GM19351 (cell line): ENCODE data around the gene P2RX1.
A peak's percentile ranks its signal among the peaks of the same experiment; 100 is the strongest.

Experiments used
- ATAC-seq: cut with Tn5 transposase; IDR thresholded peaks from one replicate; pipeline ENCODE4 v1.9.1; 2021; ENCODE audit warnings: mild to moderate bottlenecking, moderate library complexity; ENCODE audit not compliant: unreplicated experiment

P2RX1 gene

DNA sequence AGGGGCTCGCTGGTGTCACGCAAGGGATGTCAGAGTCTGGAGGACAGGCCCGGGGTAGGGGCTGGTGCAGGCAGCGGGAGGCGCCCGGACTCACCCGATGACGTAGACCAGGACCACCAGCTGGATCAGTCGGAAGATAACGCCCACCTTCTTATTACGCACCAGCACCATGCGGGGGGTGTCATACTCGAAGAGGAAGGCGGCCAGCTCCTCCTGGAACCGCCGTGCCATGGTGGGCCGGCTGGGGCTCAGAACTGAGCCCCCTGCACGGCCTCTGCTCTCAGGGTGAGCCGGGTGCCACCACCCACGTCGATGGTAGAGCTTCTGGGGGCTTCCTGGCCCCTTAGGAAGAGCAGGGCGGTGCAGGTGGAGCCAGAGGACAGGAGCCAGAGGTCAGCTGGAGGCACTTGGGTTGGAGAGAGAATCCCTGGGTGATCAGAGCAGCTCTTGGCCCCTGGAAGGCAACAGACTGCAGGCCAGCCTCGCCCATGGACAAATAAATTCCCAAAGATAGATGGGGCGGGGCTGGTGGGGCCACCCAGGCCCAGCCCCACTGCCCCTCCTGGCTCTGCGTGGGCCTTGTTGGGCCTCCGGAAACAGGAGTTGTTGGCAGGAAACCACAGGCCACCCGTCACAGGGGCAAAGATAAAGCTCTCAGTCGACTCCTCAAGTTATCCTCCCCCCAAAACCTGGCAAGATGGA, at the start of gene P2RX1:
Gene P2RX1, minus strand, starts transcription at position 471 of the 702 bp plus-strand sequence. Its CDS starts 240 bp downstream, at position 231.
- ATAC-seq: no peak

DNA sequence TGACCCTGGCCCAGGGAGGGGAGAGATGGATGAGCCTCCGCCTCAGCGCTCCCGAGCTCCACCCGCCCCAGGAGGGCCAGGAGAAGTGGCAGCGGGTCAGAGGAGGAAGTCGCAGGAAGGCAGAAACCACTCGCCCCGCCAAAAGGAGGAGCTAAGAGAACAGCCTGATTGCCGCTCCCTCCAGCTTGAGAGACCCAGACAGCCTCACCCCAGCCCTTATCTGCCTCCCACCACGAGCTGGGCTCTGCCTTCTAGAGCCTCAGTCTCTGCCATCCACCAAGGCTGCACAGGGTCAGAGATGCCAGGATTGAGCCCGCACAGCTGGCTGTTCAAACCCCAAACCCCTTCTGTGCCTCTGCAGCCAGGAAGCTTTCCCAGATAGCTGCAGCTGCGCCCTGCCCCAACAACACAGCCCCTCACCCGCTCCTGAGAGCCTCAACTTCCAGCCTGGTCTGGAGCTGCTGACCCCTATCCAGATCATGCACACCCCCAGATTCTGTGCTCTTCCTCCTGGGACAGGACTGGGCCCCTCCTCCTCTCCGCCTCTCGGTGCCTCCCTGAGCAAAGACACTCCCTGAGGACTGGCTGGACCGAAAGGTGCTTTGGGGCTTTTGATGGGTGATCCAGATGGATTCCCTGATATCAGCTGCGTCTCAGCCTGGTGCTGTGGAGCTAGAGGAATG, 49.0 kb upstream of the P2RX1 start:
- peak; percentile 42 for ATAC-seq

DNA sequence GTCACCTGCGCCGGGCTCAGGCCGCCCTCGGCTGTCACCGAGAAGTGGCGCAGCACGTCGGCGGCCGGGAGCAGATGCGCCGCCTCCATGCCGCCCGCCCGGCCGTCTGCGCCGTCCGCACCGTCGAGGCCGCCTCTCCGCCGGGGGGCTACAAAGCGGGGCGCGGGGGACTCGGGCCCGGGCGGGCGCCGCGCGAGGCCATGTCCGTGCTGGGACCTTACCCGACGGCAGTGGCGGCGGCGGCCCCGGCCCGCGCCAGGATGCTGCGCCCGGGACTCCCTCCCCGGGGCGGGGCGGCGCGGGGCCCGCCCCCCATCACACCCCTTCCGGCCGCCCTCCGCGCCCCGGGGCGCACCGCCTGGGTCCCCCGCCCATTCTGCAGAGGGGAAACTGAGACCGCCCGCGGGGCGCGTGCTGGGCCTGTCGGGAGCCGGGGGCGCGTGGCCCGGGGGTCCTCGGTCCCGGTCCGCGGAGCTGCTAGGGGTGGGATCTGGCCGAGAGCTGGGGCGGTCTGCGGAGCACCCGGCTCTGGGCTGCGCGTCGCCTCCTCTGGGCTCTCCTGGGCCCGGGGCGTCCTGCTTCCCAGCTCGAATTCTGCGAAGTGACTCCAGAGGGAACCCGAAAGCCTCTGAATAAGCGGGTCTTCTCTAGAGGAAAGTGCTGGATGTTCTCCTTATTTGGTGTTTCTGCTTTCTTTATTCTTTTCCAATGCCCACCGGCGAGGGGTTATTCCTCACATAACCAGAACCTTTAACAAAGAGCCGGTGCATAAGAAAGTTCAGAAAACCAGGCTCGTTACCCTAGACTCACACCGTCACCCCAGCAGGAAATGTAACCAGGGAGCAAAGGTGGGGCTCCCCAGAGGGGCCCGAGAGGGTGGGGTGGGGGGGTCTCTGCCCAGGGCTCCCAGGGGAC, 48.2 kb upstream of the P2RX1 start, which contains the start of gene ATP2A3:
Gene ATP2A3, minus strand, starts transcription at position 235 of the 915 bp plus-strand sequence. Its CDS starts 146 bp downstream, at position 89.
- ATAC-seq: peak; percentile 53

DNA sequence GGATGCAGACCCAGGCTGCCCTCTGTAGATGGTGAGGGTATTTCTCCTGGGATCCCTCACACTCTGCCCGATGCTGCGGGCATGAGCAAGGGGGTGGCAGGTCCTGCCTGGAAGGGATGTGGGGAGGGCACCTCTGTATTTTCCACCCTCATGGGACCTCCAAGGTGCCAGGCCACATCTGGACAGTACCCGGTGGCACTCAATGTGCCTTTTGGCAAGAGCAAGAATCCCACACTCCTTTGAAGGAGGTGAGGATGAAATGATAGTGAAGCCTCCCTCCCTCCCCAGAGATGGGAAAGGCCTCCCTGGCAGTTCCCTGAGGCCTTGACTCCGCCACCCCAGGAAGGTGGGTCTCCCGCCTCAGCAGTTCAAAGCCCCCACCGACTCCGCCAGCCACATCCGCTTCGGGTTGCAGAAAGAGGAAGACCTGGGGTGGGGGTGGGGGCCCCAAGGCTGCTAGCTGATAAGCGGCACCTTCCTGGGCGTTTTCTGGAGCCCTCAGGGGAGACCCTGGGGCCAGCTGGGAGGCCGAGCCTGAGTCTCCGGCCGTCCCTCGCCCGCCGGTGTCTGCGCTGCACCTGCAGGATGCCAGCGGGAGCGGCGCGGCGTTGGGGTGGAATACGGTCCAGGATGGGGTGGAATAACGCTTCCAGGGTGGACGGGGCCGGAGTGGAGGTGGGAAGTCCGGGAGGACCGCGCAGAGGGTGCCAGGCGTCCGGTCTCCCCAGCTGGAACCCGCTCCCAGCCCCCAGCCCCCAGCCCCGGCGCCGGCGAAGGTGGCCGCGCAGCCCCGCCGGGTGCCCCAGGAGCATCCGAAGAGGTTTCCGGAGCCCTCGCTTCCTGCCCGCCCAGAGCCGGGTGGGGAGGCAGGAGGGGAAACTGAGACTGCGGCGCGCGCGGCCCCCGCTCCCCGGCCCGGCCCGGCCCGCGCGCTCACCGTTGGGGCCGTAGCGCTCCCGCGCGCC, 47.3 kb upstream of the P2RX1 start:
- peak; percentile 12 for ATAC-seq

DNA sequence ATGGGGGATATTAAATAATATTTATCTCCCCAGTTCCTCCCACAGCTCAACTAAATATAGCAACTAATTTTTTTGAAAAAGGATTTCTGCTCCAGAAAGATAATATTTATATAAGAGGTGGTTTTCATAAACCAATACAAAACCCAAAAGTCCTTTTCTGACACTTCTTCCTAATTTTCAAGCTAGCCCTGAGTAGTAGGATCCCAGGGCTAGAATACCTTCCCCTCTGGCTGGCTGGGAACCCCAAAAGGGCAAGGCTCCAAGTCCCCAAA, 46.6 kb upstream of the P2RX1 start:
- no peak for ATAC-seq

DNA sequence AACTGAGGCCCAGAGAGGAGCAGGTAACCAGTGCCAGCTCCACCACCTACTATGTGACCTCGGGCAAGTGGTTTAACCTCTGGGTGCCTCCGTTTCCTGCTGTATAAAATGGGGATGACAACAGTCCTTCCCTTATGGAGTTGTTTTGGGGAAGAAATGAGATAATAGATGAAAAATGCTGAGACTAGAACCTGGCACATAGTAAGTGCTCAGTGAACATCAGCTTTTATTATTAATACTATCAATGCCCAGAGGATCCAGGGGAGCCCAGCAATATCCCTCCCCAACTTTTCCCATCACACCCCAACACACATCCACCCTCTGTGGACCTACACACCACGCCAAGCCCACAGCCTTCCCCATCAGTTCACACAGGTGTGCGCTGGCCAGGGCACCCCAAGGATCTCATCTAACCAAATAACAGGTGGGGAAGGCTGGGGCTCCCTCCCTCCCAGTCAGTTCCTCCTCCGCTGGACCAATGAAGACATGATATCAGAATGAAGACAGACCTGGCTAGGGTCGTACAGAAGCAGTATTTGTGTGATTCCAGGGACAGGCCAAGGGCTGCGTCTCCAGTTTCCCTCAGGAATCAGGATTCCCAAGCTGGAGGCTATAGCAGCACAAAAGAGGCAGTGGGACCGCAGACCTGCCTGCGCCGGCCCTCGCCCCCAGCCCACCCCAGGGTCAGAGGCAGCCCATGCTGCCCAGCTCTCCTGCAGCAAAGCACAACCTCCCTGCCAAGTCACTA, 46.1 kb upstream of the P2RX1 start:
- ATAC-seq: no peak

DNA sequence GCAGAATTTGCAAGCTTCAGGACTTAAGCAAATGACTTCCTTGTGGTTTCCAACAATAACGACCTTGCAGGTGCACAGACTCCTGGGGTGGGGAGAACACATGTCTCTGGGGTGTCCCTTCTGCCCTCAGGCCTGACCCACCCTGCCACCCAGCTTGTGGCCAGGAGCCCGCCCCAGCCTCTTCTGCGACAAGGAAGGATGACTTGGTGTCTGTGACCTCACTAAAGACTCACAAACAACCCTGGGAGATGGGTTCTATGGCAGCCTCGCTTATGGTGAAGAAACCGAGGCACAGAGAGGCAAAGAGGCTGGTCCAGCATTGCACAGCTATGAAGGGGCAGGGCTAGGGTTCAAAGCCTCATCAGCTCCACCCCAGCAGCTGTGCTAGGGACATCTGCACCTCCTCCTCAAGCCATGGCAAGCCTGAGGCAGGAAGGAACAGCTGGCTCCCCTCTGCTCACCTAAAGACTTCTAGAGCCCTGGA, 45.3 kb upstream of the P2RX1 start:
- ATAC-seq: no peak

DNA sequence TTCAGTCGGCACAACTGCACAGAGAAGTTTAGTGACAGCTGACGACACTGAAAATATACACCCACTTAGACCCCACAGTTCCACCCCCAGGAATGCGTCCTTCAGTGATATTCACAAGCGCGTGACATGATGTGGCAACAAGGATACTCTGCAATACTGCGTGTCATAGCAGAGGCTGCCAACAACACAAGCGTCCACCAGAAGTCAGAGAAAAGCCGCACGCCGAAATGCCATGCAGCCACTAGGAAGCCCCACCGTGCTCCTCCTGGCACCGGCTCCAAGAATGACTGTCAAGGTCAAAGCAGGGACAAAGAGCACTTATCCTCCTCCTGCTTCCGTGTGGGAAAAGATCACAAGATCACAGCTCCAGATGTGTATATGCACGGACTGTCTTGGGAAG, 44.5 kb upstream of the P2RX1 start:
- ATAC-seq: no peak

DNA sequence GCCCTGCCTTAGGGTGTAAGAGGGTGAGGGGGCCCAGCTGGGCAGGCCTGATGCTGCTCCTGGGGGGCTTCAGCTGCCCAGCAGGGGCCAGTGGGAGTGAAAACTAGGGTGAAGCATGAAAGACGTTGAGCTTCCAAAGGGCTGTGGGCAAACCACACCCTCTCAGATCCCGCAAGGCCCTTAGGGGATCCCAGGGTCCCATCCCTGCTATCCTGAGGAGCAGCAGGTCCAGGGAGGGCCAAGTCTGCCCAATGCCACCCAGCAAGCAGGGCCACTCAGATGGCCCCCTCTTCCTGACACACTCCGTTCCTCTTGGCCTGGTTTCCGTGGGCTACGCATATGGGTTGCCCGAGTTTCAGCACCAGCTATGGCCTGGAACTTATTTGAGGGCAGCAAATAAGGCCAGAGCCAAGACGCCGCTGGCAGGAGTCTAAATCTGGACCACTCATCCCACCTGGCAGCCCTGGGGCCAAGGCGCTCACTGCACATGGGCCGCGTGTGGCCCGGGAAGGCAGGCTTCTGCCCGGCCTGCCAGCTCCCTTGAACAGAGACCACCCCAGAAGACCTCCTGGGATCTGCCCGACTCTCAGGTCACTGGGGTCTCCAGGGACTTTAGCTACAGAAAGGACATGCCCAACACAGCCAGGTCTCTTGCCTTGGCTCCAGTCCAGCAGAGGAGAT, 43.8 kb upstream of the P2RX1 start:
- ATAC-seq: no peak

DNA sequence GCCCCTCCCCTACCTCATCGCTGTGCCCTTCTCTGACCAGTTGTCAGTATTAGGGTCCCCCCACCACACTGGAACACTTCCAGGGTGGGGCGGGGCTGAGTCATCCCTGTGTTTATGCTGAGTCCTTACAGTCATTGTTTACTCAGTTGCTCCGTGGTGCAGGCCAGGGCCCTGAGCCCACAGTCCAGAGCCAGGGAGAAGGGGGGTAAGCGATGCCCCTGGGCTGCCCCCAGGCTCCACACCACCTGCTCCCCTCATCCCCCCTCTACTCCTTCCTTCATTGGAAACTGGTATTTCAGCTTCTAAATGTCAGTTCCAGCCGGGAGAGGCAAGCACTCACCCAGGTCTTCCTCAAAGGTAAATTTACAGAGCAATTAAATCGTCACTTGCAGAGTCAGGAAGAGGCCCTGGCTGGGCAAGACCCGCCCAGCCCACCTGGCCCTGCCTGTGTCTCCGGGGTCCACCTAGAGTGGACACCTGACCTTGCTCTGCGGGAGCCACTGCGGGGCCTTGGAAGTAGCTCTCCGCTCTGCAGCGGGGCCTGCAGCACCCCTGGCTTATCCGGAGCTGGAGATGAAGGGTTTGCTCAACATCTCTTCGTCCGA, 43.1 kb upstream of the P2RX1 start:
- no peak for ATAC-seq

DNA sequence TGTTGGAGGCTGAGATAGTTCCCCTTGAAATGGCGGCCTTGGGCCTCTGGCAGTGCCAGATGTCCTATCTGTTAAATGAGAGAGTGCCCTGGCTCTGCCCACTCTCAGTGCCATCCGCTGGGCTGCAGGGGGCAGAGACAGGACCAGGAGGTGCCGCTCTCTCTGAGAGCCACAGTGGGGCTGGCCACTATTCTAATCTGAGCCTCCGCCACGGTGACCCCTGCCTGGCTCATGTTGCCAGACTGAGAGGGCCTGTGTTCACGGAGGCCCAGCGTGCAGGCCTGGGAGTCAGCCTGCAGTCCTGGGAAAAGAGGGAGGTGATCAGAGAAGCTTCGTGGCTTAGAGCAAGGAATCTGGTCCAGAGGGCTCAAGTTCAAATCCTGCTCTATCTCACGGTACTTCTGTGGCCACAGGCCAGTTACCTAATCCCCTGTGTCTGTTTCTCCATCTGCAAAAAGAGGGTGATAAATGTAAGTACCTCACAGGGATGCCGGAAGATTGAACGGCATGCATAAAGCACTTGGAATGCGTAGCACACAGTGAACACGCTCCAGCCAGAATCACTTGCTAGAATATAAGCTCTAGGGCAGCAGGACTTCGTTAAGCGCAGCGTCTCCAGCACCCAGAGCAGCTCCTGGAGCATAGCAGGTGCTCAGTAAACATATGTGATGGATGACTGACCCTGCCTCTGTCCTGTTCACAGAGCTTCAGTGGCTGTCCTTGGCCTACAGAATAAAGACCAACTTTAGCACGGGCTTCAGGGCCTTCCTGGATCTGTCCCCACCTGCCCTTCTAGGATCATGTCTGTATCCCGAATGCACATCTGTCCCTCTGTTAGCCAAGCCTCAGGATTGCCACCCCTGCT, 41.7 kb upstream of the P2RX1 start:
- ATAC-seq: no peak

DNA sequence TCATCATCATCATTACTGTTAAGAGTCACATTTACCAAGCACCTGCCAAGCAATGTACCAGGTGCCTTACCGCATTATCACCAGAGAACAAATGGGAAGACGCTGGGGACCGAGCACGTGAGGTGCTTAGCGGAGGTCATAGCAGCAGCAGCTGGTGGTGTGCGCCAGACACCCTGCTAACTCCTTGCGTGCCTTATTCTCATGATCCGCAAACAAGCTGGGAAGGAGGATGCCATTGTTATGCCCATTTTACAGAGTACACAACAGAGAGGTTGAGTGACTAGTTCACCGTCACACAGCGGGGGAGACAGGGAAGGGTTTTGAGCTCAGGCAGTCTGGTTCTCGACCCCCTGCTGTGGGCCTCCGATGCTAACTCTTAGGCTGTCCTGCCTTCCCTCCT, 40.7 kb upstream of the P2RX1 start:
- ATAC-seq: no peak

DNA sequence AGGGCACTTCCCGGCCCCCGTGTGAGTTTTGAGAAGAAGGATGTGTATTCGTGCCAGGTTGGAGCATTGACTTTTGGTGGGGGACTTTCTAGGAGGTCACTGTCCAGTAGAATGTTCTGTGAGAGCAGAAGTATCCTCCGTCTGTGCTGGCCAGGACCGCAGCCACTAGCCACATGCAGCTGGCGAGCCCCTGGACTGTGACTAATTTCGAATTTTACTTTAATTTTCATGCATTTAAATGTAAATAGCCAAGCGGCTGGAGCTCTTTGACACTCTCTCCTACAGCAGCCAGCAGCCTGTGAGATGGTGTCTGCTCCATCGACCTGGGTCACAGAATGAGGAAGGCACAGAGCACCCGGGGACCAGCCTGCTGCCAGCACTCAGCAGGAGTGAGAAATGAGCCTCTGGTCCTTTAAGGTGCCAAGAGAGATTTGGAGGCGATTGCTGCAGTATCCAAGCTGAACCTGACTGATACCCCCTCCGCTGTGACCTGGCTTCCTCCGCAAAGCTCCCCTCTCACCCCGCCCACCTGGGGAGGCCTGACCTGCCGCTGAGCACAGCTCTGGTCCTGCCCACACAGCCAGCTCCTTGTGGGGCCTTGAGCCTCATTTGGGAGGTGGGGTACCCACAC, 40.2 kb upstream of the P2RX1 start:
- ATAC-seq: no peak

DNA sequence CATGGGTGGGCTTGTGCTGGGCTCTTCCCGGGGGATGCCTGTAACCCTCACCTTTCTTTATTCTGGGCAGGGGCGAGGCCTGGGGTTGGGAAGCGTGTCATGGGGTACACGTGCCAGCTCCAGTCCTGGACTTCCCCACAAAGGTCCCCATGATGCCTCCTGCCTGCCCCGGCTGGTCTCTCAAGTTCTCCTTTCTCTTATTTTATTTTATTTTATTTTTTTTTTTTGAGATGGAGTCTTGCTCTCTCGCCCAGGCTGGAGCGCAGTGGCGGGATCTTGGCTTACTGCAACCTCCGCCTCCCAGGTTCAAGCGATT, 39.4 kb upstream of the P2RX1 start:
- no peak for ATAC-seq

DNA sequence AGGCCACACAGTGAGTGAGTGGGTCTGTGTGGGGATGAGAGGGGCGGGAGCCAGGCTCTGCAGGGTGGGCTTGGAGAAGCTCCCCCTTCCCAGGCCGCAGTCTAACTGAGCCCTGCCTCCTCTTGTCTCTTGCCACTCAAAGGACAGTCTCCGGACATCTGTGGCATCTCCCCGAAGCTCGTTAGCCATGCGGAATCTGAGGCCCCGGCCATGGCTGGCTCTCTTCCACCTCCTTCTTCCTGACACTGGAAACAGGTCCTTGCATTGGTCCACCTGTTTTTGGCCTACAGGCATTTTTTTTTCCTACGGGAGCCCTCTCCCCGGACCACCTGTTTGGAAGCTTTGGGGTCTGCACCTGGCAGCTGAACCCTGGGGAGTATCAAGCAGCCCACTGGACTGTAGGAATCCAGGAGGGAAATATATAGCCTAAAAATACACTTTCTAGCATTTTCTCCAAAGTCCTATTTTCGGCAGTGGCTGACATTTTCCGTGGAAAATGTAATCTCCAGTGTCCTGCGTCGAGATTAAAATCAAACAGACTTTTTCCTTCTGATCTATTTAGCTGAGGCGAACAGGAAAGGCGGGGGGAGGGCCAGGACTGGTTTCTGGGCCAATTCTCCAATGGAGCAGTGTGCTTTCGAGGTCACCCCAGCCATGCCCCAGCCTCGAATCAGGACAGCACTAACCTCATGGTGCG, 38.9 kb upstream of the P2RX1 start:
- ATAC-seq: no peak

DNA sequence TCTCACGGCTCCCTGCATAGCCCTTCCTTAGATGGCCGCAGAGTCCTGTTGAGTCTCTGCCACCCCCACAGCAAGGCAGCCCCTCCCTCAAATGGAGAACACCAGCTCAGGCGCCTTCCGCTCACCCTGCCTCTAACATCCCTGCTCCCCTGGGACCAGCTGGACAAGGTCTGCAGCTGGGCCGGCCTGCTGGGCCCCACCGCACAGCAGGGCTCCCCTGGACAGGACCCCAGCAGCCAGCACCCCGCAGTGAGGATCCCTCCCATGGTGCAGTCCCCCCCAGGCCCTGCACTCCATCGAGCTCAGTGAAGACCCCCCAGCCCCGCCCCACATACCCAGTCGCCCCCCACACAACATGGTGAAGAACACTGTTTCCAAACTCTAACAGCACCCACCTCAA, 37.8 kb upstream of the P2RX1 start:
- ATAC-seq: no peak

DNA sequence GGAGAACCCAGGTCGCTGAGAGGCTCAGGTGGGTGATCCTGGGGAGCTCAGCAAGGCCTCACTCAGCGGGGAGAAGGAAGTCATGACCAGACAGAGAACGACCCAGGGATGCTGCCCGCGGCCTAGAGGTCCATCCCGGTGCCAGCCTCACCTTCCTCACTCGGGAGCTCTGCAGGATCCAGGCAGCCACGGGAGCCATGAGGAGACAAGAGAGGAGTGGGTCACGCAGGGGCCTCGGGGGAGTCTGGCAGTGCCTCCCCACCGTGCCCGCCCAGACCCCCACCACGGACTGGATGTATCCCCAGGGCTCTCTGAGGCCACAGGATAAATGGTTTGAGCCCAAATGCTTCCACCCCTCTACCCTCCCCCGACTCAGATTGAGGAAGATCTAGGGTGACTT, 37.3 kb upstream of the P2RX1 start:
- no peak for ATAC-seq
